IMR-90 (cell line): ENCODE data around the gene SUN5. TPM values are rescaled to one million over a fixed set of nuclear protein-coding genes. Genes with fewer than 3 reads are reported as not detected.
A peak's percentile ranks its signal among the peaks of the same experiment; 100 is the strongest.

ENCODE experiments used
- ATAC-seq: fragments of 200-7000 bp; cut with Tn5 transposase; 2 replicates; pipeline ENCODE4 v1.9.1; 2020; ENCODE audit warnings: low read depth, mild to moderate bottlenecking, moderate library complexity
- BruUV-seq: library from RNA; stranded (reverse); fragments of 400-500 nt; replicated peaks from 2 replicates; lab custom pipeline; 2021; lab: Mats Ljungman, UMichigan
- CTCF ChIA-PET: fragments of 300-600 bp; formaldehyde crosslinking; extraction: SDS; loops from one replicate; lab custom pipeline; 2021; ENCODE audit warnings: antibody characterized with exemption; lab: Yijun Ruan, JAX
- POLR2A ChIA-PET: fragments of 300-600 bp; sonication (Branson Sonifier 250); formaldehyde crosslinking; loops from one replicate; lab custom pipeline; 2022; ENCODE audit warnings: antibody characterized with exemption; ENCODE audit not compliant: unreplicated experiment; lab: Charles Lee
- DNase-seq: peaks from one replicate; pipeline ENCODE4 v3.0.0; 2013
- H2AFZ ChIP-seq: replicated peaks from 2 replicates; pipeline ENCODE3; 2013; ENCODE audit warnings: low read length, mild to moderate bottlenecking; ENCODE audit not compliant: poor library complexity
- H2AK5ac ChIP-seq: 2 replicates; pipeline ENCODE4 v1.6.1; 2013; ENCODE audit warnings: low read depth, low read length, inconsistent platforms
- H2AK9ac ChIP-seq: replicated peaks from 2 replicates; pipeline ENCODE3; 2013; ENCODE audit warnings: mild to moderate bottlenecking, low read depth, low read length, moderate library complexity; ENCODE audit not compliant: poor library complexity
- H2BK120ac ChIP-seq: 2 replicates; pipeline ENCODE4 v1.6.1; 2013; ENCODE audit warnings: low read depth, low read length, inconsistent platforms
- H2BK15ac ChIP-seq: 3 replicates; pipeline ENCODE4 v1.6.1; 2013; ENCODE audit warnings: low read depth, low read length, inconsistent platforms
- H2BK20ac ChIP-seq: 2 replicates; pipeline ENCODE4 v1.6.1; 2013; ENCODE audit warnings: low read depth, mild to moderate bottlenecking, inconsistent platforms, low read length, moderate library complexity
- H2BK5ac ChIP-seq: 2 replicates; pipeline ENCODE4 v1.6.1; 2013; ENCODE audit warnings: mild to moderate bottlenecking, low read depth, low read length, inconsistent platforms; ENCODE audit not compliant: poor library complexity, severe bottlenecking
- H3K14ac ChIP-seq: replicated peaks from 2 replicates; pipeline ENCODE4 v1.6.1; 2013; ENCODE audit warnings: low read depth, low read length, inconsistent platforms
- H3K18ac ChIP-seq: 2 replicates; pipeline ENCODE4 v1.6.1; 2013; ENCODE audit warnings: low read depth, low read length, control low read depth
- H3K23ac ChIP-seq: 2 replicates; pipeline ENCODE4 v1.6.1; 2013; ENCODE audit warnings: low read depth, low read length, inconsistent platforms
- H3K27ac ChIP-seq: 2 replicates; pipeline ENCODE4 v1.5.1; 2013; ENCODE audit warnings: mild to moderate bottlenecking, control low read depth, low read length; ENCODE audit not compliant: insufficient read depth
- H3K27me3 ChIP-seq: 2 replicates; pipeline ENCODE4 v1.6.1; 2013; ENCODE audit warnings: low read length; ENCODE audit not compliant: control insufficient read depth, insufficient read depth
- H3K36me3 ChIP-seq: 2 replicates; pipeline ENCODE4 v1.6.1; 2013; ENCODE audit warnings: low read length, mixed read lengths; ENCODE audit not compliant: control insufficient read depth, insufficient read depth
- H3K4ac ChIP-seq: 2 replicates; pipeline ENCODE4 v1.6.1; 2013; ENCODE audit warnings: low read depth, low read length, inconsistent platforms
- H3K4me1 ChIP-seq: 2 replicates; pipeline ENCODE4 v1.6.1; 2013; ENCODE audit warnings: low read length, mixed read lengths; ENCODE audit not compliant: control insufficient read depth, insufficient read depth
- H3K4me2 ChIP-seq: 2 replicates; pipeline ENCODE4 v1.6.1; 2013; ENCODE audit warnings: low read depth, mild to moderate bottlenecking, control low read depth, low read length, moderate library complexity
- H3K4me3 ChIP-seq: 2 replicates; pipeline ENCODE4 v1.5.1; 2013; ENCODE audit warnings: low read depth, mild to moderate bottlenecking, control low read depth, low read length, moderate library complexity; ENCODE audit not compliant: insufficient read depth
- H3K56ac ChIP-seq: 2 replicates; pipeline ENCODE4 v1.6.1; 2013; ENCODE audit warnings: low read length, inconsistent platforms; ENCODE audit not compliant: insufficient read depth; ENCODE audit errors: extremely low read depth
- H3K79me1 ChIP-seq, 2 experiments: 2 replicates each; pipeline ENCODE4 v1.6.1; 2013; ENCODE audit warnings: low read length in 2 of 2, inconsistent platforms in 1 of 2, low read depth in 1 of 2
- H3K9ac ChIP-seq: 2 replicates; pipeline ENCODE4 v1.6.1; 2013; ENCODE audit warnings: low read depth, low read length, control low read depth
- H3K9me1 ChIP-seq: 2 replicates; pipeline ENCODE4 v1.6.1; 2013; ENCODE audit warnings: low read length, inconsistent platforms; ENCODE audit not compliant: insufficient read depth
- H3K9me3 ChIP-seq: 2 replicates; pipeline ENCODE4 v1.6.1; 2013; ENCODE audit warnings: low read length; ENCODE audit not compliant: control insufficient read depth, insufficient read depth
- H4K20me1 ChIP-seq: 2 replicates; pipeline ENCODE4 v1.6.1; 2013; ENCODE audit warnings: low read length, inconsistent platforms; ENCODE audit not compliant: insufficient read depth
- H4K5ac ChIP-seq: 2 replicates; pipeline ENCODE4 v1.6.1; 2013; ENCODE audit warnings: mild to moderate bottlenecking, low read depth, low read length, control low read depth
- H4K8ac ChIP-seq, 2 experiments: 2 replicates each; pipeline ENCODE4 v1.6.1; 2013; ENCODE audit warnings: low read depth in 2 of 2, low read length in 2 of 2, control low read depth in 1 of 2, inconsistent platforms in 1 of 2
- H4K91ac ChIP-seq: 2 replicates; pipeline ENCODE4 v1.6.1; 2013; ENCODE audit warnings: low read depth, low read length, inconsistent platforms; ENCODE audit not compliant: insufficient read depth
- BHLHE40 ChIP-seq: fragments of 150-350 bp; IDR thresholded peaks from 2 replicates; pipeline ENCODE4 v1.6.1; 2016; ENCODE audit warnings: mild to moderate bottlenecking, low read depth, low read length
- CEBPB ChIP-seq: IDR thresholded peaks from 2 replicates; pipeline ENCODE4 v1.6.1; 2012; ENCODE audit warnings: low read depth, low read length, improper control_type of control experiment
- CHD1 ChIP-seq: IDR thresholded peaks from 2 replicates; pipeline ENCODE4 v1.6.1; 2012; ENCODE audit warnings: low read depth, low read length, improper control_type of control experiment
- CTCF ChIP-seq: conservative IDR thresholded peaks from 2 replicates; pipeline ENCODE4 v1.5.1; 2012; ENCODE audit warnings: mild to moderate bottlenecking, low read depth, low read length, improper control_type of control experiment
- ELK1 ChIP-seq: fragments of 150-350 bp; IDR thresholded peaks from 2 replicates; pipeline ENCODE4 v1.6.1; 2016; ENCODE audit warnings: low read depth, mild to moderate bottlenecking, low read length, moderate library complexity, borderline replicate concordance
- FOS ChIP-seq: fragments of 150-350 bp; IDR thresholded peaks from 2 replicates; pipeline ENCODE4 v1.6.1; 2016; ENCODE audit warnings: low read depth, low read length
- MAFK ChIP-seq: IDR thresholded peaks from 2 replicates; pipeline ENCODE4 v1.6.1; 2012; ENCODE audit warnings: low read depth, low read length, improper control_type of control experiment
- MAZ ChIP-seq: IDR thresholded peaks from 2 replicates; pipeline ENCODE4 v1.6.1; 2012; ENCODE audit warnings: low read depth, mild to moderate bottlenecking, low read length, improper control_type of control experiment, moderate library complexity, borderline replicate concordance
- MXI1 ChIP-seq: IDR thresholded peaks from 2 replicates; pipeline ENCODE4 v1.6.1; 2012; ENCODE audit warnings: low read depth, mild to moderate bottlenecking, low read length, moderate library complexity, borderline replicate concordance
- NFE2L2 ChIP-seq: fragments of 150-350 bp; IDR thresholded peaks from 2 replicates; pipeline ENCODE4 v1.6.1; 2016; ENCODE audit warnings: low read depth, mild to moderate bottlenecking, low read length
- POLR2A ChIP-seq: IDR thresholded peaks from 2 replicates; pipeline ENCODE4 v1.6.1; 2012; ENCODE audit warnings: mild to moderate bottlenecking, low read depth, low read length
- RAD21 ChIP-seq: IDR thresholded peaks from 2 replicates; pipeline ENCODE4 v1.6.1; 2012; ENCODE audit warnings: low read length, improper control_type of control experiment
- RCOR1 ChIP-seq: IDR thresholded peaks from 2 replicates; pipeline ENCODE4 v1.6.1; 2012; ENCODE audit warnings: mild to moderate bottlenecking, low read length, improper control_type of control experiment; ENCODE audit not compliant: insufficient replicate concordance
- RFX5 ChIP-seq: IDR thresholded peaks from 2 replicates; pipeline ENCODE4 v1.8.0; 2012; ENCODE audit warnings: low read depth, mild to moderate bottlenecking, low read length, moderate library complexity
- SMC3 ChIP-seq: fragments of 150-350 bp; IDR thresholded peaks from 2 replicates; pipeline ENCODE4 v1.6.1; 2016; ENCODE audit warnings: low read depth, mild to moderate bottlenecking, antibody characterized with exemption, low read length, moderate library complexity
- USF2 ChIP-seq: fragments of 150-350 bp; IDR thresholded peaks from 2 replicates; pipeline ENCODE4 v1.6.1; 2017; ENCODE audit warnings: mild to moderate bottlenecking, antibody characterized with exemption, low read length, low read depth
- WGBS, 2 experiments: methylation state at CpG; one replicate each; pipeline versions ENCODE4 v1.1.5 to v1.1.7; 2013; ENCODE audit warnings: missing lambda C conversion rate in 2 of 2; ENCODE audit not compliant: insufficient read length in 1 of 2; ENCODE audit errors: extremely low coverage in 2 of 2; 5-methylcytosine and 5-hydroxymethylcytosine counted together
- dilution Hi-C: fragments of 300-500 bp; cut with HindIII; formaldehyde crosslinking; loops from one replicate; pipeline ENCODE4 v1.14.3; 2018; ENCODE audit warnings: low sequenced_read_pairs; ENCODE audit not compliant: unreplicated experiment
- in situ Hi-C: fragments of 300-500 bp; cut with MboI; formaldehyde crosslinking; loops from 3 replicates; pipeline ENCODE4 v1.14.3; 2019; ENCODE audit warnings: low sequenced_read_pairs, inconsistent platforms, mixed read lengths
- intact Hi-C: fragments of 100-400 bp; cut with micrococcal nuclease; formaldehyde crosslinking; loops from 2 replicates; pipeline ENCODE4 v1.10.0; 2022
- polyA plus RNA-seq, 3 experiments: library from polyadenylated mRNA; depleted of rRNA; stranded (reverse); fragments of >200 nt; gene quantifications; 2 replicates each; pipeline ENCODE4 v1.2.3, GENCODE V29; 2012; ENCODE audit warnings: low replicate concordance in 1 of 3
- total RNA-seq: library from RNA; depleted of rRNA; stranded (reverse); fragments of >200 nt; gene quantifications from 2 replicates; pipeline ENCODE4 v1.2.3, GENCODE V29; 2012

Gene SUN5
- total and polyA plus RNA-seq, 2 of the 4 experiments (the other 2 are of a cell fraction) = not detected

GRCh38 chr20:33024609-33025317 lies 20.5 kb upstream of the SUN5 start:
- no peak overlapping the region for H2AK5ac ChIP-seq
- no peak overlapping the region for H3K18ac ChIP-seq
- no peaks in the 10 kb centered on the region for H3K27me3 ChIP-seq
- in situ Hi-C loops (no loop called here), intact Hi-C loops (no loop called here), dilution Hi-C loops (no loop called here)
- H3K23ac ChIP-seq = no peak overlapping the region
- H4K8ac ChIP-seq = no peak overlapping the region
- no peak for ATAC-seq
- no TSS peak for BruUV-seq
- ChIA-PET POLR2A (no interaction called here), CTCF (no interaction called here)
- H2BK20ac ChIP-seq = no peak overlapping the region
- no peaks in the 10 kb centered on the region for H3K36me3 ChIP-seq
- H3K9ac ChIP-seq = no peak overlapping the region
- H2BK15ac ChIP-seq = no peak overlapping the region
- TF ChIP-seq RAD21 (no peak), POLR2A (no peak), RCOR1 (no peak), NFE2L2 (no peak), CEBPB (no peak), RFX5 (no peak), ELK1 (no peak), SMC3 (no peak), FOS (no peak), MXI1 (no peak), USF2 (no peak), CHD1 (no peak), MAZ (no peak), MAFK (no peak), CTCF (no peak), BHLHE40 (no peak)
- H3K4me1 ChIP-seq = no peaks in the 10 kb centered on the region
- H2AFZ ChIP-seq = no peak overlapping the region
- H4K91ac ChIP-seq = no peak overlapping the region
- H4K20me1 ChIP-seq = no peaks in the 10 kb centered on the region
- H2BK120ac ChIP-seq = no peak overlapping the region
- no peak overlapping the region for H3K14ac ChIP-seq
- H3K56ac ChIP-seq = no peak overlapping the region
- H2AK9ac ChIP-seq = no peak overlapping the region
- H3K4me3 ChIP-seq = no peak overlapping the region
- WGBS, 2 experiments = 44 to 100% methylated on average over 1 to 2 of the region's 5 CpGs
- no peaks in the 10 kb centered on the region for H3K9me1 ChIP-seq
- H3K4me2 ChIP-seq = no peak overlapping the region
- no peak overlapping the region for H3K27ac ChIP-seq
- peak overlapping the region; percentile 46 for H2BK5ac ChIP-seq
- DNase-seq = no peak
- H4K5ac ChIP-seq = no peak overlapping the region
- H3K9me3 ChIP-seq = no peaks in the 10 kb centered on the region
- no peak overlapping the region for H3K4ac ChIP-seq
- no peaks in the 10 kb centered on the region for H3K79me1 ChIP-seq
